H1 (cell line): ENCODE data around the gene RNU5D-1. TPM values are rescaled to one million over a fixed set of nuclear protein-coding genes. Genes with fewer than 3 reads are reported as not detected.

ENCODE experiments used
- CTCF ChIA-PET: fragments of 300-600 bp; sonication (Branson Sonifier 250); formaldehyde crosslinking; loops from one replicate; lab custom pipeline; 2021; ENCODE audit not compliant: partially characterized antibody; lab: Charles Lee
- POLR2A ChIA-PET: fragments of 300-600 bp; sonication (Branson Sonifier 250); formaldehyde crosslinking; loops from one replicate; lab custom pipeline; 2021; ENCODE audit warnings: inconsistent platforms; ENCODE audit not compliant: partially characterized antibody; lab: Charles Lee
- DNase-seq, 2 experiments: peaks; one replicate each; pipeline versions ENCODE4 v3.0.0 to v3.0.0-alpha.2; 2010 to 2022; ENCODE audit warnings: low spot score in 2 of 2, low read depth in 1 of 2, mixed read lengths in 1 of 2
- FAIRE-seq: peaks from 2 replicates; lab custom pipeline; 2011; peaks lifted over from hg19 to GRCh38; lab: Jason Lieb, UNC
- H2AFZ ChIP-seq: 2 replicates; pipeline ENCODE4 v1.8.1; 2012; ENCODE audit warnings: low read length, inconsistent platforms
- H2AK5ac ChIP-seq: 2 replicates; pipeline ENCODE4 v1.6.1; 2013; ENCODE audit warnings: low read depth, low read length
- H2BK120ac ChIP-seq: replicated peaks from 2 replicates; pipeline ENCODE3; 2013; ENCODE audit warnings: low read depth, low read length, inconsistent platforms
- H2BK12ac ChIP-seq: 2 replicates; pipeline ENCODE4 v1.6.1; 2013; ENCODE audit warnings: low read depth, low read length
- H2BK15ac ChIP-seq: 2 replicates; pipeline ENCODE4 v1.6.1; 2013; ENCODE audit warnings: low read length
- H2BK20ac ChIP-seq: 2 replicates; pipeline ENCODE4 v1.6.1; 2013; ENCODE audit warnings: low read length
- H2BK5ac ChIP-seq: 2 replicates; pipeline ENCODE4 v1.6.1; 2013; ENCODE audit warnings: low read depth, low read length
- H3K14ac ChIP-seq: 2 replicates; pipeline ENCODE4 v1.6.1; 2013; ENCODE audit warnings: inconsistent platforms; ENCODE audit not compliant: insufficient read length
- H3K18ac ChIP-seq: 2 replicates; pipeline ENCODE4 v1.6.1; 2013; ENCODE audit warnings: low read length; ENCODE audit errors: extremely low read depth
- H3K23ac ChIP-seq: 2 replicates; pipeline ENCODE4 v1.6.1; 2013; ENCODE audit warnings: inconsistent platforms; ENCODE audit not compliant: insufficient read length
- H3K23me2 ChIP-seq: 2 replicates; pipeline ENCODE4 v1.6.1; 2013; ENCODE audit warnings: low read depth, low read length
- H3K27ac ChIP-seq: 2 replicates; pipeline ENCODE4 v1.6.1; 2011; ENCODE audit warnings: low read depth, low read length, inconsistent platforms
- H3K27me3 ChIP-seq, 4 experiments: replicated peaks in 1 of 4; 1 replicate in 1 of 4; 2 replicates in 3 of 4; pipeline versions ENCODE4 v1.6.1 to v1.8.1; 2011 to 2013; ENCODE audit warnings: low read length in 3 of 4, mild to moderate bottlenecking in 3 of 4, inconsistent platforms in 2 of 4, mixed read lengths in 2 of 4, moderate library complexity in 1 of 4; ENCODE audit not compliant: control insufficient read depth in 3 of 4, insufficient read depth in 3 of 4; ENCODE audit errors: extremely low read depth in 1 of 4
- H3K36me3 ChIP-seq, 4 experiments: 2 replicates each; pipeline versions ENCODE4 v1.6.1 to v1.8.1; 2011 to 2013; ENCODE audit warnings: mild to moderate bottlenecking in 4 of 4, low read length in 3 of 4, moderate library complexity in 2 of 4, control low read depth in 1 of 4, inconsistent platforms in 1 of 4; ENCODE audit not compliant: insufficient read depth in 4 of 4, control insufficient read depth in 2 of 4
- H3K4ac ChIP-seq: replicated peaks from 2 replicates; pipeline ENCODE3; 2013; ENCODE audit warnings: low read length, low read depth, mixed read lengths, inconsistent platforms; ENCODE audit not compliant: insufficient read length
- H3K4me1 ChIP-seq, 4 experiments: replicated peaks in 1 of 4; 1 replicate in 1 of 4; 2 replicates in 3 of 4; pipeline versions ENCODE4 v1.6.1 to v1.8.1; 2011 to 2013; ENCODE audit warnings: low read length in 3 of 4, inconsistent platforms in 2 of 4, mixed read lengths in 1 of 4; ENCODE audit not compliant: insufficient read depth in 4 of 4, control insufficient read depth in 3 of 4
- H3K4me2 ChIP-seq, 2 experiments: 2 replicates each; pipeline versions ENCODE4 v1.6.1 to v1.8.1; 2011 to 2013; ENCODE audit warnings: low read depth in 2 of 2, low read length in 2 of 2, control low read depth in 1 of 2, inconsistent platforms in 1 of 2, mild to moderate bottlenecking in 1 of 2; ENCODE audit not compliant: insufficient read depth in 1 of 2
- H3K4me3 ChIP-seq, 4 experiments: fragments of 200-600, 300-600 bp in 1 of 4; sonication (generic), shearing (Covaris generic), sonication (Bioruptor Twin) in 1 of 4; 2 replicates each; pipeline versions ENCODE4 v1.5.1 to v1.8.1; 2011 to 2016; ENCODE audit warnings: low read length in 4 of 4, low read depth in 3 of 4, control low read depth in 2 of 4, inconsistent platforms in 2 of 4, mild to moderate bottlenecking in 2 of 4, mixed read lengths in 1 of 4, moderate library complexity in 1 of 4; ENCODE audit not compliant: insufficient read depth in 2 of 4; ENCODE audit errors: extremely low read depth in 1 of 4
- H3K56ac ChIP-seq: replicated peaks from 2 replicates; pipeline ENCODE3; 2013; ENCODE audit warnings: low read depth, mild to moderate bottlenecking, mixed read lengths, low read length, inconsistent platforms; ENCODE audit not compliant: insufficient read length
- H3K79me1 ChIP-seq: 2 replicates; pipeline ENCODE4 v1.6.1; 2013; ENCODE audit warnings: low read depth, low read length, control low read depth
- H3K79me2 ChIP-seq, 2 experiments: 2 replicates each; pipeline versions ENCODE4 v1.6.1 to v1.8.1; 2012 to 2013; ENCODE audit warnings: low read length in 2 of 2, mild to moderate bottlenecking in 2 of 2, inconsistent platforms in 1 of 2; ENCODE audit not compliant: insufficient read depth in 2 of 2, control insufficient read depth in 1 of 2
- H3K9ac ChIP-seq, 4 experiments: replicated peaks in 1 of 4; 1 replicate in 1 of 4; 2 replicates in 3 of 4; pipeline versions ENCODE4 v1.6.1 to v1.8.1; 2011 to 2013; ENCODE audit warnings: low read depth in 3 of 4, low read length in 3 of 4, control low read depth in 2 of 4, mild to moderate bottlenecking in 2 of 4, moderate library complexity in 2 of 4, inconsistent platforms in 1 of 4; ENCODE audit errors: extremely low read depth in 1 of 4
- H3K9me3 ChIP-seq, 2 experiments: 2 replicates each; pipeline versions ENCODE4 v1.6.1 to v1.8.1; 2012 to 2013; ENCODE audit warnings: mild to moderate bottlenecking in 2 of 2, moderate library complexity in 2 of 2, control low read depth in 1 of 2, inconsistent platforms in 1 of 2, low read depth in 1 of 2, low read length in 1 of 2, mixed read lengths in 1 of 2; ENCODE audit not compliant: insufficient read depth in 2 of 2
- H4K20me1 ChIP-seq, 2 experiments: replicated peaks in 1 of 2; 2 replicates each; pipeline versions ENCODE3 to v1.8.1; 2011 to 2013; ENCODE audit warnings: inconsistent platforms in 2 of 2, low read length in 2 of 2, mild to moderate bottlenecking in 1 of 2; ENCODE audit not compliant: insufficient read depth in 2 of 2, control insufficient read depth in 1 of 2
- H4K5ac ChIP-seq: 2 replicates; pipeline ENCODE4 v1.6.1; 2013; ENCODE audit warnings: low read length, low read depth, mixed read lengths, inconsistent platforms; ENCODE audit not compliant: insufficient read length
- H4K8ac ChIP-seq: 2 replicates; pipeline ENCODE4 v1.8.0; 2013; ENCODE audit warnings: mild to moderate bottlenecking, moderate library complexity, low read length, inconsistent platforms; ENCODE audit not compliant: insufficient read depth; ENCODE audit errors: extremely low read depth
- H4K91ac ChIP-seq: replicated peaks from 2 replicates; pipeline ENCODE3; 2013; ENCODE audit warnings: low read length, mixed read lengths, inconsistent platforms; ENCODE audit not compliant: insufficient read length
- POU5F1 ChIP-seq: IDR thresholded peaks from 2 replicates; pipeline ENCODE4 v1.6.1; 2011; ENCODE audit warnings: low read depth, mild to moderate bottlenecking, low read length, moderate library complexity
- SIN3A ChIP-seq, 2 experiments: IDR thresholded peaks in 1 of 2; conservative IDR thresholded peaks in 1 of 2; 2 replicates each; pipeline ENCODE4 v1.6.1; 2011 to 2012; ENCODE audit warnings: low read length in 2 of 2, improper control_type of control experiment in 1 of 2, low read depth in 1 of 2, mild to moderate bottlenecking in 1 of 2
- SIRT6 ChIP-seq: IDR thresholded peaks from one replicate; pipeline ENCODE4 v1.7.1; 2012; ENCODE audit warnings: low read length, inconsistent platforms
- WGBS, 2 experiments: shearing (Covaris generic) in 1 of 2; methylation state at CpG; one replicate each; pipeline versions ENCODE4 v1.1.6 to v1.1.7; 2013 to 2015; ENCODE audit warnings: low lambda C conversion rate in 2 of 2, mixed read lengths in 2 of 2, inconsistent platforms in 1 of 2, low coverage in 1 of 2, missing lambda C conversion rate in 1 of 2; ENCODE audit not compliant: insufficient replicate concordance in 2 of 2, insufficient coverage in 1 of 2, insufficient read length in 1 of 2; ENCODE audit errors: extremely low coverage in 1 of 2, missing lambda C conversion rate in 1 of 2; 5-methylcytosine and 5-hydroxymethylcytosine counted together
- polyA plus RNA-seq, 7 experiments: library from polyadenylated mRNA; depleted of rRNA in 3 of 7; stranded (reverse) in 5 of 7; unstranded in 2 of 7; fragments of >200 nt in 5 of 7; fragments of 200-250 nt in 2 of 7; gene quantifications; 1 replicate in 5 of 7; 2 replicates in 1 of 7; 4 replicates in 1 of 7; pipeline versions ENCODE4 v1.2.1 to v1.2.3, GENCODE V29; 2011 to 2013; ENCODE audit warnings: missing spikeins in 2 of 7, mixed read lengths in 2 of 7
- total RNA-seq: library from RNA; stranded (reverse); fragmentation: NEBNext Ultra II Directional; extraction: Animal tissue kit (Norgen Biotek cat#: 25700); gene quantifications from 2 replicates; pipeline ENCODE4 v1.2.1, GENCODE V29; 2021

RNU5D-1 gene
- total and polyA plus RNA-seq, 2 of the 8 experiments (the other 6 are each of a cell fraction or from before 2014, with no cell fraction given) = under 0.01 TPM; not detected in 1

- Histone ChIP-seq H3K4me1 (no peaks in the 10 kb centered on the region), H3K23me2 (no peaks in the 10 kb centered on the region), H2AK5ac (no peak overlapping the region), H3K27me3 (no peaks in the 10 kb centered on the region), H4K91ac (no peak overlapping the region), H2BK5ac (no peak overlapping the region), H4K20me1 (peaks cover 0 to 4% of the 10 kb centered on the region in 2 experiments), H2BK15ac (no peak overlapping the region), H2AFZ (no peak overlapping the region), H2BK12ac (no peak overlapping the region), H3K9ac (no peak overlapping the region), H3K36me3 (peaks cover 45 to 85% (median 74%) of the 10 kb centered on the region in 4 experiments), H4K5ac (no peak overlapping the region), H4K8ac (no peak overlapping the region), H2BK120ac (no peak overlapping the region), H3K18ac (no peak overlapping the region), H2BK20ac (no peak overlapping the region), H3K56ac (no peak overlapping the region), H3K4me2 (no peak overlapping the region), H3K14ac (no peak overlapping the region), H3K79me2 (no peaks in the 10 kb centered on the region), H3K79me1 (0 out of 2 replicates have a peak, but pooled peaks cover 2% of the 10 kb centered on the region), H3K4me3 (no peak overlapping the region), H3K9me3 (no peaks in the 10 kb centered on the region), H3K27ac (no peak overlapping the region), H3K4ac (no peak overlapping the region), H3K23ac (no peak overlapping the region)
- ChIA-PET POLR2A (interaction anchor here (1.4 to 11.3 kb wide), 8 partner anchors 9 to 58 kb away, joined by 3 to 151 read pairs (median 25); partner anchors contain the start of genes KIF2C and RPS8), CTCF (interaction anchor here (1.0 to 1.6 kb wide), 5 partner anchors 10 to 30 kb away, joined by 3 to 5 read pairs (median 4); partner anchors contain the start of gene RNU5D-1)
- WGBS, 2 experiments = 89% methylated on average over 3 of the region's 3 CpGs; no CpG with 5 or more reads in 1 of the 2 experiments
- DNase-seq = no peak
- FAIRE-seq = no peak
- no peak for TF ChIP-seq SIN3A (conservative IDR thresholded peaks at IDR 0.05 in 1 of 2, IDR thresholded peaks at IDR 0.05 in 1 of 2; ENCODE audit: low read depth in 1 of 2, low read length in 2 of 2)
- no peak for TF ChIP-seq POU5F1
- no peak for TF ChIP-seq SIRT6
Observed at GRCh38 chr1:44760876-44761275, 29.9 kb upstream of the RNU5D-1 start.
